Erythroblast (primary cell): ENCODE results near the gene PDSS1.

Experiments
- GATA1 ChIP-seq: IDR thresholded peaks from 2 replicates; pipeline ENCODE4 v1.6.1; 2011; ENCODE audit warnings: low read depth, mild to moderate bottlenecking, control low read depth, low read length, moderate library complexity
- POLR2A ChIP-seq: IDR thresholded peaks from 2 replicates; pipeline ENCODE4 v1.6.1; 2011; ENCODE audit warnings: mild to moderate bottlenecking, low read length

DNA sequence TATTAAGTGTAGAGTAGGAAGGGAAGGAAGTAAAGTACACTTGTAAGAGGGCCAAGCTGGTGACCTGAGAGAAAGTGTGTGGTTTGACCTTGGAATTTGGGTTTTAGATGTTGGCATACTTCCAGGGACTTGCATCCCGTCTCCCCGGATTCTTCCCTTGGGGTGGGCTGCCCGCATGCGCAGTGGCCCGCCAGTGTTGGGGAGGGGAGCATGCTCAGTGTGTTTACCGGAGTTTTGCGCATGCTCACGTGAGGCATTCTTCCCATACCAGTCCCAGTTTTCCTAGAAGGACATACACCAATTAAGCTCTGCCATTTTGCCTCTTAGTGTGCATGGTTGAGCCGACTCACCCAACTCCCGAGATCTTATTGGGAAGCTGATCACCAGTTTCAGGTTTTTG, 9.4 kb downstream of the PDSS1 start:
- no peak for TF ChIP-seq POLR2A
- TF ChIP-seq GATA1: no peak
